ENCODE measurements around the gene HDAC2. TPM values are rescaled to one million over a fixed set of nuclear protein-coding genes. Genes with fewer than 3 reads are reported as not detected.
A peak's percentile ranks its signal among the peaks of the same experiment; 100 is the strongest.

The HDAC2 gene
- total and polyA plus RNA-seq, 2 donors (not counting 3 experiments of a cell fraction or from before 2014, with no cell fraction given): 121 to 142 TPM

DNA sequence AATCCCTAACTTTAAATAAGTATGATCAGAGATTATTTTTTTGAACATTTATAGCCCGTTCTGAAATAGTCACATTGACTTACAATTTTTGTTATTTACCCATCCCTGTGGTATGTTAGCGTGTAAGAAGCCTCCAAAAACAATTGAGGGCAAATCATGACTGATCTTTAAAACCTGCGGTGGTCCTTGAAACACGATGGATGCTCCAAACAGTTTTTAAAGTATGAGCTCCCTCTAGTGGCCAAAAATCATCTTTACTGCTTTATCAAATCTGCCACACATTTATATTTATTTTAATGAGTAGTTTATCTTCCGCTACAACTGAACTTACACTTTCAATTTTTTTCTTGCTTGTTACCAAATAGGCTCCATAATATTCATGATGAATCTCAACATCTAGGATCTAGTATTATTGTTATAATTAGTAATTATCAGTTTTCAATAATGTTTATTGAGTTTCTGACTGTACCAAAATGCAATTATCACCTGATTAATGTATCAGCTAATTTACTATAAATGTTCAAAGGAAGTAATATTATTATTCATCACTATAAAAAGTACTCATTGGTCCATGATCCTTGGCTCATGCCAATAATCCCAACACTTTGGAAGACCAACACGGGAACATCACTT lies 61.6 kb downstream of the HDAC2 start:
- no peaks in the 10 kb centered on the region for H3K9me1 ChIP-seq (replicated peaks; ENCODE audit: control insufficient read depth, extremely low read depth, insufficient read depth, low read length)
- ChIA-PET POLR2A (no interaction called here), CTCF (interaction anchor here (0.5 to 5.0 kb wide), 21 partner anchors 11 to 1822 kb away, joined by 3 to 42 read pairs (median 4); partner anchors contain the start of genes FAM229B and TUBE1)
- no peaks in the 10 kb centered on the region for H3K27me3 ChIP-seq (ENCODE audit: control insufficient read depth in 2 of 2, insufficient read depth in 2 of 2, low read length in 2 of 2)
- no peaks in the 10 kb centered on the region for H3K36me3 ChIP-seq (ENCODE audit: control insufficient read depth in 2 of 2, extremely low read depth in 1 of 2, insufficient read depth in 2 of 2, low read length in 2 of 2)
- peak overlapping the region; percentile 3 for H3K4me2 ChIP-seq (ENCODE audit: insufficient read depth, low read length)
- FAIRE-seq (peak; percentile 83), DNase-seq (ENCODE audit: low read depth, low spot score) (peak; percentile 81)
- no peak overlapping the region for H3K27ac ChIP-seq (ENCODE audit: insufficient read depth, low read depth, low read length)
- H3K4me3 ChIP-seq (replicated peaks in 1 of 3; ENCODE audit: insufficient read depth in 1 of 3, low read depth in 1 of 3, low read length in 3 of 3): no peak overlapping the region
- intact Hi-C loops (cut with micrococcal nuclease): loop anchor here (1.0 to 10.0 kb wide), 7 partner anchors 50 to 1572 kb away; no protein-coding TSS in a partner anchor
- no peaks in the 10 kb centered on the region for H3K79me2 ChIP-seq (ENCODE audit: control insufficient read depth, insufficient read depth, low read length)
- no peaks in the 10 kb centered on the region for H4K20me1 ChIP-seq (replicated peaks; ENCODE audit: control insufficient read depth, extremely low read depth, insufficient read depth, low read length)
- H3K9ac ChIP-seq (replicated peaks; ENCODE audit: extremely low read depth, insufficient read depth, low read length): no peak overlapping the region
- peaks cover 2% of the 10 kb centered on the region for H3K4me1 ChIP-seq (ENCODE audit: control insufficient read depth, extremely low read depth, insufficient read depth, low read length)
- dilution Hi-C loops (cut with MboI; ENCODE audit: extremely low pct_ligation_motif_present, low sequenced_read_pairs): loop anchor here (25.0 kb wide), 1 partner anchor 897 kb away; no protein-coding TSS in a partner anchor
- no TSS peak for BruUV-seq (replicated peaks)
- H2AFZ ChIP-seq (ENCODE audit: low read depth, low read length): no peak overlapping the region
- H3K9me3 ChIP-seq (replicated peaks; ENCODE audit: control insufficient read depth, insufficient read depth, low read length): no peaks in the 10 kb centered on the region
- TF ChIP-seq CTCF (IDR thresholded peaks at IDR 0.05; ENCODE audit: extremely low read depth in 1 of 2, insufficient read depth in 1 of 2, low read depth in 1 of 2, low read length in 2 of 2): peak; percentile 30 to 37
- TF ChIP-seq POLR2A (IDR thresholded peaks at IDR 0.05; ENCODE audit: low read depth, low read length): no peak

DNA sequence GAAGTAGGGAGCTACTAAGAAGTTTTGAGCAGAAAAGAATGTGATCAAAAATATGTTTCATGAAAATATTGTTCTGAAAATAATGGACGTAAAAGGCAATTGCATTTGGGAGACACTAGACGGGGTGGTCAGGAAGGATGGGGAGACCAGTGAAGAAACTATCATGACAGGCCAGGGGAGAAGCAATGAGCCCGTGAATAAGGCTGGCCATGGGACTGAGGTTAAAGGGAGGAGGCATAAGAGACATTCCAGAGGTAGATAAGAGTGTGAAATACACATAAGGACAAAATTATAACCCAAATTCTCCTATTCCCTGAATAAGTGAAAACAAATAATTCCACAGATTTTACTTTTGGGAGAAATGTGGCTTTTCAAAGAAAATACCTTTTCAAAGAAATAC lies 62.1 kb downstream of the HDAC2 start:
- Histone ChIP-seq H3K27ac (ENCODE audit: insufficient read depth, low read depth, low read length) (no peak overlapping the region), H3K9ac (replicated peaks; ENCODE audit: extremely low read depth, insufficient read depth, low read length) (no peak overlapping the region), H3K4me3 (replicated peaks in 1 of 3; ENCODE audit: insufficient read depth in 1 of 3, low read depth in 1 of 3, low read length in 3 of 3) (no peak overlapping the region), H3K4me1 (ENCODE audit: control insufficient read depth, extremely low read depth, insufficient read depth, low read length) (peaks cover 6% of the 10 kb centered on the region), H3K27me3 (ENCODE audit: control insufficient read depth in 2 of 2, insufficient read depth in 2 of 2, low read length in 2 of 2) (no peaks in the 10 kb centered on the region), H2AFZ (ENCODE audit: low read depth, low read length) (no peak overlapping the region), H3K79me2 (ENCODE audit: control insufficient read depth, insufficient read depth, low read length) (no peaks in the 10 kb centered on the region), H3K4me2 (ENCODE audit: insufficient read depth, low read length) (no peak overlapping the region), H3K36me3 (ENCODE audit: control insufficient read depth in 2 of 2, extremely low read depth in 1 of 2, insufficient read depth in 2 of 2, low read length in 2 of 2) (no peaks in the 10 kb centered on the region), H4K20me1 (replicated peaks; ENCODE audit: control insufficient read depth, extremely low read depth, insufficient read depth, low read length) (no peaks in the 10 kb centered on the region), H3K9me1 (replicated peaks; ENCODE audit: control insufficient read depth, extremely low read depth, insufficient read depth, low read length) (no peaks in the 10 kb centered on the region), H3K9me3 (replicated peaks; ENCODE audit: control insufficient read depth, insufficient read depth, low read length) (no peaks in the 10 kb centered on the region)
- intact Hi-C loops (cut with micrococcal nuclease): loop anchor here (1.0 to 10.0 kb wide), 7 partner anchors 50 to 1572 kb away; no protein-coding TSS in a partner anchor
- DNase-seq (ENCODE audit: low read depth, low spot score): no peak
- POLR2A ChIA-PET: no interaction called here
- dilution Hi-C loops (cut with MboI; ENCODE audit: extremely low pct_ligation_motif_present, low sequenced_read_pairs): loop anchor here (25.0 kb wide), 1 partner anchor 896 kb away; no protein-coding TSS in a partner anchor
- BruUV-seq (replicated peaks): no TSS peak
- CTCF ChIA-PET: interaction anchor here (0.8 to 5.0 kb wide), 20 partner anchors 11 to 1822 kb away, joined by 3 to 42 read pairs (median 4); partner anchors contain the start of genes FAM229B and TUBE1
- TF ChIP-seq CTCF (IDR thresholded peaks at IDR 0.05; ENCODE audit: extremely low read depth in 1 of 2, insufficient read depth in 1 of 2, low read depth in 1 of 2, low read length in 2 of 2) (no peak), JUN (IDR thresholded peaks at IDR 0.05; ENCODE audit: borderline replicate concordance, insufficient read depth, insufficient read length, low read depth) (no peak), POLR2AphosphoS5 (IDR thresholded peaks at IDR 0.05; ENCODE audit: insufficient read depth, low read depth, low read length) (no peak), FOS (IDR thresholded peaks at IDR 0.05; ENCODE audit: borderline replicate concordance, insufficient read depth, low read length) (no peak), POLR2A (IDR thresholded peaks at IDR 0.05; ENCODE audit: low read depth, low read length) (no peak), MYC (IDR thresholded peaks at IDR 0.05; ENCODE audit: low read depth, low read length) (no peak), EZH2 (IDR thresholded peaks at IDR 0.05; ENCODE audit: borderline replicate concordance, low read depth, low read length, severe bottlenecking) (no peak)
- TF ChIP-seq, protein P1, sequence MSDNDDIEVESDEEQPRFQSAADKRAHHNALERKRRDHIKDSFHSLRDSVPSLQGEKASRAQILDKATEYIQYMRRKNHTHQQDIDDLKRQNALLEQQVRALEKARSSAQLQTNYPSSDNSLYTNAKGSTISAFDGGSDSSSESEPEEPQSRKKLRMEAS (IDR thresholded peaks at IDR 0.05; ENCODE audit: insufficient read depth, insufficient read length): no peak
- no peak for FAIRE-seq

All from endothelial cell of umbilical vein (primary cell).